ENCODE data around the gene HSF2BP.

HSF2BP gene

DNA sequence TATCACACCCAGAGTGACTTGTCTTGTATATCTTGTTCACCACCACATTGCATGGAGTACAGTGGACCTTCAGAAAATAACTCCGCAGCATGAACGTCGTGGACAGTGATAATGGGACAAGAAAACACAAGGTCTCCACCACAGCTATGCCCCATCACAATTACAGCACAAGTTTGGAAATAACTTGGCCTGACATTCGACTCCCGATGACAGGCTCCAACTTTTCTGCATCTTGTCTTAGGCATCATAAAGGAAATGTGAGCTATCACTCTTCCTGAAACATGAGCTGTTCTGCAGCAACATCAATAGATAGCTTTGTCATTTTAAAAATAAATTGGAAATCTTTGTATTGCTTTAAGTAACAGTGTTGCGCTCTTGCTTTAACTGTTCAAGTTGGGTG is 3.0 kb upstream of the HSF2BP start:
- POLR2A ChIA-PET, result interaction anchor here (0.7 kb wide), 1 partner anchor 127 kb away, joined by 3 read pairs; the partner anchor contains the start of gene RRP1
- no peak for DNase-seq (ENCODE audit: extremely low spot score)
- CTCF ChIA-PET, result no interaction called here
- no peak for TF ChIP-seq FOXK2 (IDR thresholded peaks at IDR 0.05)
- TF ChIP-seq, protein P1, sequence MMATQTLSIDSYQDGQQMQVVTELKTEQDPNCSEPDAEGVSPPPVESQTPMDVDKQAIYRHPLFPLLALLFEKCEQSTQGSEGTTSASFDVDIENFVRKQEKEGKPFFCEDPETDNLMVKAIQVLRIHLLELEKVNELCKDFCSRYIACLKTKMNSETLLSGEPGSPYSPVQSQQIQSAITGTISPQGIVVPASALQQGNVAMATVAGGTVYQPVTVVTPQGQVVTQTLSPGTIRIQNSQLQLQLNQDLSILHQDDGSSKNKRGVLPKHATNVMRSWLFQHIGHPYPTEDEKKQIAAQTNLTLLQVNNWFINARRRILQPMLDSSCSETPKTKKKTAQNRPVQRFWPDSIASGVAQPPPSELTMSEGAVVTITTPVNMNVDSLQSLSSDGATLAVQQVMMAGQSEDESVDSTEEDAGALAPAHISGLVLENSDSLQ (IDR thresholded peaks at IDR 0.05), result no peak
- no peak for TF ChIP-seq FOXA1 (IDR thresholded peaks at IDR 0.05)
- no peak for TF ChIP-seq FOXM1 (IDR thresholded peaks at IDR 0.05; ENCODE audit: borderline replicate concordance)
- no peak for TF ChIP-seq HDGF (IDR thresholded peaks at IDR 0.05; ENCODE audit: borderline replicate concordance)
- TF ChIP-seq NFRKB (IDR thresholded peaks at IDR 0.05), result no peak
- TF ChIP-seq ARNT (IDR thresholded peaks at IDR 0.05), result no peak
- TF ChIP-seq TARDBP (IDR thresholded peaks at IDR 0.05), result no peak
- TF ChIP-seq CTBP1 (IDR thresholded peaks at IDR 0.05; ENCODE audit: borderline replicate concordance), result no peak
- no peak for TF ChIP-seq SP1 (IDR thresholded peaks at IDR 0.05)
- TF ChIP-seq LEF1 (IDR thresholded peaks at IDR 0.05; ENCODE audit: borderline replicate concordance), result no peak
- TF ChIP-seq BHLHE40 (IDR thresholded peaks at IDR 0.05; ENCODE audit: borderline replicate concordance), result no peak
- TF ChIP-seq SUZ12 (IDR thresholded peaks at IDR 0.05), result no peak
- no peak for TF ChIP-seq ZNF384 (IDR thresholded peaks at IDR 0.05)
- TF ChIP-seq ELF4 (IDR thresholded peaks at IDR 0.05), result no peak
- TF ChIP-seq L3MBTL2 (conservative IDR thresholded peaks at IDR 0.05), result no peak

DNA sequence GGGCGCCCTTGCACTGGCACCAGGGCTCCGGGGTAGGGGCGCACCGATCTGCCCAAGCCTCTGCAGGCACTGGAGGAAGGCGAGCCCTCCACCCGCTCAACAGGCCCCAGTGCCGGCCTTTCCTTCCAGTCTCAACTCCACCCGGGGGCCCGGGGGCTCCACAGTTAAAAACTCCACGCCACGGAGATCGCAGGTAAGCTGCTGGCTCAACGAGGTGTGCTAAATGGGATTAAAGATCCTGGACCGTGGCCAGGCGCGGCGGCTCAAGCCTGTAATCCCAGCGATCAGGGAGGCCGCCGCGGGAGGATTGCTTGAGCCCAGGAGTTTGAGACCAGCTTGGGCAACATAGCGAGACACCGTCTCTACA is 536 bp downstream of the HSF2BP start:
- ChIA-PET CTCF (no interaction called here), POLR2A (interaction anchor here (1.3 kb wide), 1 partner anchor 15 kb away, joined by 3 read pairs; no protein-coding TSS in a partner anchor)
- no peak for TF ChIP-seq NFRKB (IDR thresholded peaks at IDR 0.05)
- no peak for TF ChIP-seq TARDBP (IDR thresholded peaks at IDR 0.05)
- TF ChIP-seq ARNT (IDR thresholded peaks at IDR 0.05), result no peak
- no peak for TF ChIP-seq LEF1 (IDR thresholded peaks at IDR 0.05; ENCODE audit: borderline replicate concordance)
- TF ChIP-seq FOXA1 (IDR thresholded peaks at IDR 0.05), result no peak
- no peak for TF ChIP-seq FOXM1 (IDR thresholded peaks at IDR 0.05; ENCODE audit: borderline replicate concordance)
- TF ChIP-seq, protein P1 (IDR thresholded peaks at IDR 0.05), result no peak
- no peak for TF ChIP-seq CTBP1 (IDR thresholded peaks at IDR 0.05; ENCODE audit: borderline replicate concordance)
- no peak for TF ChIP-seq SP1 (IDR thresholded peaks at IDR 0.05)
- TF ChIP-seq ELF4 (IDR thresholded peaks at IDR 0.05), result no peak
- no peak for TF ChIP-seq BHLHE40 (IDR thresholded peaks at IDR 0.05; ENCODE audit: borderline replicate concordance)
- no peak for TF ChIP-seq FOXK2 (IDR thresholded peaks at IDR 0.05)
- no peak for TF ChIP-seq L3MBTL2 (conservative IDR thresholded peaks at IDR 0.05)
- no peak for TF ChIP-seq ZNF384 (IDR thresholded peaks at IDR 0.05)
- TF ChIP-seq SUZ12 (IDR thresholded peaks at IDR 0.05), result no peak
- TF ChIP-seq HDGF (IDR thresholded peaks at IDR 0.05; ENCODE audit: borderline replicate concordance), result no peak
- DNase-seq (ENCODE audit: extremely low spot score), result no peak

DNA sequence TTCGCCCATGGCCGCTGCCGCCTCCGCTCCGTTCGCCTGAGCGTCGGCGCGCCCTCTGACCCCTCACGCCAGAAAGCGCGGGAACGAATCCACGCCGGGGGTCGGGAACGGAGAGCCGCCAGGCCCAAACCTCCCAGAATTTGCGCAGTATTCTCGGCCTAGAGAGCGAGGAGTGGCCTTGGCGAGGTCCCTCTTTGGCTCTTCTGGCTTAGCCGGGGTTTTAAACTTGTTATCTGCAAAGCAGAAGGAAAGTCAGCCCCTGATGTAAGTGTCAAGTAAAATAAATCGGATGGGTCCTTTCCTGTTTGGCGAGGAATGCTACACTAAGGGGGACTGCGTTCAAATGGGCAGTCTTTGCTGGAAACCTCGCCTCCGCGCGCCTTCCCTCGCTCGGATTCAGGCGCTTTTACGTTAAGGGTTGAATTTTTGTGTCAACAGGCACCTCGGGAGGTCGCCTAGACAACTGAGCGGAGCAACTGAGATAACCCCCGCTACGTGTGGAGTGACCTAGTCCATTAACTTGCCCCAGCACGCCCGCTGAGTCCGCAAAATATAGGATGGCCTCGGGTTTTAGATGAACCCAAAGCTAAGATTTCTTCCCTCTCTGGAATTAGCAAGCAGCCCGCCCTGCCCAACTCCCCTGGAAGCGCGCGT is 1.1 kb downstream of the HSF2BP start:
- POLR2A ChIA-PET, result interaction anchor here (1.3 kb wide), 1 partner anchor 16 kb away, joined by 3 read pairs; no protein-coding TSS in a partner anchor

DNA sequence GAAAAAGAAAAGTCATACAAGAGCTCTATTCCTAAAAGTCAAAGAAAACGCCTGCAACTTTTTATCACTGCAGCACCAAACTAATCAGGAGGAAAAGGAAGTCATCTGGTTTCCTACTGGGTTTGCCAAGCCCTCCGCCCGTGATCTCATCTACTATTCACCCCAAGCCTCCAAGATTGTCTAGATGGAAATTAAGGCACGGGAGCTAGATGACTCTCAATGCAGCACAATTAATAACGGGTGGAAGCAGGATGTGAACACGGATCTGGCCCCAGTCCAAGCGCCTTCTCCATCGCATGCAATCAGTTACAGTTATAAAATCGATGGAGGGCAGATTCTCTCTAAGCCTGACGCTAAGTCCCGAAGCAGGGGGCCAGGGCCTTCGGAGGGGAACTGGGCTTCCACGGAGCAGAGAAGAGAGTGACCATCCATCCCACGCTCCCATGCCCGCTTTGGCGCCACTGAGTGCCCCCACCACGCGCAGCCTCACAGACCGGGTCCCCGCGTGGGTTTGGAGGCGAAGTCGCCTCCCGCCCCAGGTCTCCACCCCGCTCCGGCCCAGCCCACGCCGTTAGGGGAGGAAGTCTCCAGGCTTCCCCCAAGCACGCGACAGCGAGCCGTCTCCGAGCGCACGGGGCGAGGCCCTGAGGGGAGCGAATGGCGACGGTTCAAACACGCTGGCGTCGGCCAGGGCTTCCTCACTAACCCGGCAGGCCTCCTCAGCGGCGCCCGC is 1.8 kb downstream of the HSF2BP start:
- no peak for DNase-seq (ENCODE audit: extremely low spot score)
- CTCF ChIA-PET, result no interaction called here
- TF ChIP-seq HDGF (IDR thresholded peaks at IDR 0.05; ENCODE audit: borderline replicate concordance) (no peak), LEF1 (IDR thresholded peaks at IDR 0.05; ENCODE audit: borderline replicate concordance) (no peak), TARDBP (IDR thresholded peaks at IDR 0.05) (no peak), FOXK2 (IDR thresholded peaks at IDR 0.05) (no peak), SUZ12 (IDR thresholded peaks at IDR 0.05) (no peak), FOXM1 (IDR thresholded peaks at IDR 0.05; ENCODE audit: borderline replicate concordance) (no peak), CTBP1 (IDR thresholded peaks at IDR 0.05; ENCODE audit: borderline replicate concordance) (no peak), FOXA1 (IDR thresholded peaks at IDR 0.05) (no peak), L3MBTL2 (conservative IDR thresholded peaks at IDR 0.05) (no peak), NFRKB (IDR thresholded peaks at IDR 0.05) (no peak), ZNF384 (IDR thresholded peaks at IDR 0.05) (no peak), SP1 (IDR thresholded peaks at IDR 0.05) (no peak), ELF4 (IDR thresholded peaks at IDR 0.05) (no peak), BHLHE40 (IDR thresholded peaks at IDR 0.05; ENCODE audit: borderline replicate concordance) (no peak), ARNT (IDR thresholded peaks at IDR 0.05) (no peak)
- TF ChIP-seq, protein P1 (IDR thresholded peaks at IDR 0.05), result no peak
- POLR2A ChIA-PET, result interaction anchor here (1.3 kb wide), 1 partner anchor 73 kb away, joined by 3 read pairs; no protein-coding TSS in a partner anchor

More for the DNA sequence above, 1.1 kb downstream of the HSF2BP start:
- TF ChIP-seq FOXK2 (IDR thresholded peaks at IDR 0.05) (no peak), HDGF (IDR thresholded peaks at IDR 0.05; ENCODE audit: borderline replicate concordance) (no peak), SP1 (IDR thresholded peaks at IDR 0.05) (no peak), SUZ12 (IDR thresholded peaks at IDR 0.05) (no peak), BHLHE40 (IDR thresholded peaks at IDR 0.05; ENCODE audit: borderline replicate concordance) (no peak), ZNF384 (IDR thresholded peaks at IDR 0.05) (no peak), FOXA1 (IDR thresholded peaks at IDR 0.05) (no peak), ARNT (IDR thresholded peaks at IDR 0.05) (no peak), NFRKB (IDR thresholded peaks at IDR 0.05) (no peak), TARDBP (IDR thresholded peaks at IDR 0.05) (no peak), FOXM1 (IDR thresholded peaks at IDR 0.05; ENCODE audit: borderline replicate concordance) (no peak)
- TF ChIP-seq, protein P1 (IDR thresholded peaks at IDR 0.05), result no peak
- CTCF ChIA-PET, result no interaction called here
- DNase-seq (ENCODE audit: extremely low spot score), result no peak

All from HEK293T (cell line).